Astrocyte (in vitro differentiated cells and primary cell): ENCODE measurements around the gene IP6K2.

ENCODE experiments used
- CTCF ChIP-seq: IDR thresholded peaks from 2 replicates; pipeline ENCODE4 v1.5.1; 2011; ENCODE audit warnings: low read depth, mild to moderate bottlenecking, inconsistent platforms, low read length, moderate library complexity; ENCODE audit not compliant: insufficient read depth
- EZH2 ChIP-seq: IDR thresholded peaks from 2 replicates; pipeline ENCODE4 v1.6.1; 2012; ENCODE audit warnings: mild to moderate bottlenecking, low read length, inconsistent platforms; ENCODE audit not compliant: insufficient read depth

- TF ChIP-seq EZH2 (no peak), CTCF (no peak)
Measured at GRCh38 chr3:48687220-48687678, 29.8 kb downstream of the IP6K2 start.
